Right lobe of liver (tissue), 4 donors: Measurements from ENCODE around the gene CACNA1B.

Source experiments
- POLR2A ChIP-seq: fragments of 450-650 bp; IDR thresholded peaks from one replicate; pipeline ENCODE4 v1.6.1; 2017; ENCODE audit warnings: antibody characterized with exemption, mild to moderate bottlenecking
- TF ChIP-seq, protein P1 (sequence below), 4 donors: fragments of 200-600 bp in 3 of 4; fragments of 450-650 bp in 1 of 4; IDR thresholded peaks; one replicate each; pipeline versions ENCODE4 v1.5.1 to v1.8.0; 2016 to 2022; ENCODE audit warnings: antibody characterized with exemption in 4 of 4, mild to moderate bottlenecking in 2 of 4
- donor health status: DM: no; HTN: no; CAD: no.
- donor health status: DM: no; HTN: no; CAD: no.
- donor health status: DM: no; HTN: yes; CAD: no.

DNA sequence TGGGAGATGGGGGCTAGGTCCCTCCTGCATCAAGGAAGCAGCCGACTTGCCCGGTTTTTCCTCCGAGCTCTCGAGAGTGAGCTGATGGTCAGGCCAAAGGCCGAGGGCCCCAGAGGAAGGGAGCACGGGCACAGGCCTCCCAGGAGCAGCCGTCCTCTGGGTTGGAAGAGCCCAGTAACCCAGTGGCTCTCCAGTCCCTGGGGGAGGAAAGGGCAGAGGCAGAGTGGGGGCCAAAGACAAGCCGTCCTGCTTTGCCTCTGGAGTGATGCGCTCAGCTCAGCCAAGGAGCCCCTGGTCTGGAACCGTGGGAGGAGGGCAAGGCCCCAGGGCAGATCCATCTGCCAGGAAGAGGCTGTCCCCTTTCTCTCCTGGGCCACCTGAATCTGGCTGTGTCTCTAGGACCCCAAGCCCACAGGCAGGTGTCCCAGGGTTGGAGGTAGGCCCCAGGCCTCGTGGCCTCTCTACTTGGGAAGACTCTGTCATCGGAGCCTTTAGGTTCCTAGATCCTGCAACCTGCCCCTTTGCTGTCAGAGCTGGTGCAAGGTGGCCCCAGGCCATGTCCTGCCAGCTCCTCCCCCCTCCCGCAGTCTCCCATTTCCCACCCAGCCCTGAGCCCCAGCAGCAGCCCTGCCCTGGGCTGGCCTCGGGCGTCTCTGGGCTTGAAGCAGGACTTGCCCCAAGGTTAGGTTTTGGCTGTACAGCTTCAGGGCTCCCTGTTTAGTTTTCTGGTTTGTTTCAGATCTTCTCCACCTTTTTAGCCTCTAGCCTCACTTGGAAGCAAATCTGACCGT, 224.1 kb downstream of the CACNA1B start:
- TF ChIP-seq, protein P1, sequence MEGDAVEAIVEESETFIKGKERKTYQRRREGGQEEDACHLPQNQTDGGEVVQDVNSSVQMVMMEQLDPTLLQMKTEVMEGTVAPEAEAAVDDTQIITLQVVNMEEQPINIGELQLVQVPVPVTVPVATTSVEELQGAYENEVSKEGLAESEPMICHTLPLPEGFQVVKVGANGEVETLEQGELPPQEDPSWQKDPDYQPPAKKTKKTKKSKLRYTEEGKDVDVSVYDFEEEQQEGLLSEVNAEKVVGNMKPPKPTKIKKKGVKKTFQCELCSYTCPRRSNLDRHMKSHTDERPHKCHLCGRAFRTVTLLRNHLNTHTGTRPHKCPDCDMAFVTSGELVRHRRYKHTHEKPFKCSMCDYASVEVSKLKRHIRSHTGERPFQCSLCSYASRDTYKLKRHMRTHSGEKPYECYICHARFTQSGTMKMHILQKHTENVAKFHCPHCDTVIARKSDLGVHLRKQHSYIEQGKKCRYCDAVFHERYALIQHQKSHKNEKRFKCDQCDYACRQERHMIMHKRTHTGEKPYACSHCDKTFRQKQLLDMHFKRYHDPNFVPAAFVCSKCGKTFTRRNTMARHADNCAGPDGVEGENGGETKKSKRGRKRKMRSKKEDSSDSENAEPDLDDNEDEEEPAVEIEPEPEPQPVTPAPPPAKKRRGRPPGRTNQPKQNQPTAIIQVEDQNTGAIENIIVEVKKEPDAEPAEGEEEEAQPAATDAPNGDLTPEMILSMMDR (IDR thresholded peaks at IDR 0.05): no peak
- TF ChIP-seq POLR2A: no peak
